ENCODE results near the gene RALB.
A peak's percentile ranks its signal among the peaks of the same experiment; 100 is the strongest.

DNA sequence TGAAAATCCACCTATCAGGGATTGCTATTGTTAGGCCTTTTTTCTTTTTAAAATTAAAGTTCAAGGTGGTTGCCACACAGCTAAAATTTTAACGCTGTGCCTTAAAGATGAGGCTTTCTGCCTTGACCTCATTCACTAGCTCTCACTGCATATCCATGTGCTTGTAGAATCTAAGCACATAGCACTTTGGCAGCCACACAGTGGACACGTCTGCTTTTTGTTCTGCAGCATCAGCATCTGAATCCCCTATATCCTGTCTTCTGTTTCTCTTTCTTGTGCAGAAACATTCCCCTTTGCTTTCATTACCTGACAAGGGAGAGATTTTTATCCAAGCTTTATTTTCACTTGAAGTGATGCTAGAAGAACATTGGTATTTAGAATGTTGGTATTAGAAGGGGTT lies 38.1 kb downstream of the RALB start:
- TF ChIP-seq ZNF114 (CRISPR knock-in tag; IDR thresholded peaks at IDR 0.05) (no peak), CREB1 (CRISPR knock-in tag; IDR thresholded peaks at IDR 0.05; ENCODE audit: low read depth) (no peak), JUNB (IDR thresholded peaks at IDR 0.05; ENCODE audit: unreplicated experiment) (no peak), EZH2 (IDR thresholded peaks at IDR 0.05; ENCODE audit: low read depth, unreplicated experiment) (no peak), NANOG (IDR thresholded peaks at IDR 0.05; ENCODE audit: borderline replicate concordance) (peak; percentile 28; the same call in 1 of the 2 replicates), POLR2AphosphoS5 (IDR thresholded peaks at IDR 0.05; ENCODE audit: low read depth) (no peak), ZNF331 (CRISPR knock-in tag; IDR thresholded peaks at IDR 0.05; ENCODE audit: low read depth) (no peak)
- TF ChIP-seq, protein P1, sequence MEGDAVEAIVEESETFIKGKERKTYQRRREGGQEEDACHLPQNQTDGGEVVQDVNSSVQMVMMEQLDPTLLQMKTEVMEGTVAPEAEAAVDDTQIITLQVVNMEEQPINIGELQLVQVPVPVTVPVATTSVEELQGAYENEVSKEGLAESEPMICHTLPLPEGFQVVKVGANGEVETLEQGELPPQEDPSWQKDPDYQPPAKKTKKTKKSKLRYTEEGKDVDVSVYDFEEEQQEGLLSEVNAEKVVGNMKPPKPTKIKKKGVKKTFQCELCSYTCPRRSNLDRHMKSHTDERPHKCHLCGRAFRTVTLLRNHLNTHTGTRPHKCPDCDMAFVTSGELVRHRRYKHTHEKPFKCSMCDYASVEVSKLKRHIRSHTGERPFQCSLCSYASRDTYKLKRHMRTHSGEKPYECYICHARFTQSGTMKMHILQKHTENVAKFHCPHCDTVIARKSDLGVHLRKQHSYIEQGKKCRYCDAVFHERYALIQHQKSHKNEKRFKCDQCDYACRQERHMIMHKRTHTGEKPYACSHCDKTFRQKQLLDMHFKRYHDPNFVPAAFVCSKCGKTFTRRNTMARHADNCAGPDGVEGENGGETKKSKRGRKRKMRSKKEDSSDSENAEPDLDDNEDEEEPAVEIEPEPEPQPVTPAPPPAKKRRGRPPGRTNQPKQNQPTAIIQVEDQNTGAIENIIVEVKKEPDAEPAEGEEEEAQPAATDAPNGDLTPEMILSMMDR (conservative IDR thresholded peaks at IDR 0.05; ENCODE audit: low read depth in 2 of 2), result no peak
- TF ChIP-seq, protein P2, sequence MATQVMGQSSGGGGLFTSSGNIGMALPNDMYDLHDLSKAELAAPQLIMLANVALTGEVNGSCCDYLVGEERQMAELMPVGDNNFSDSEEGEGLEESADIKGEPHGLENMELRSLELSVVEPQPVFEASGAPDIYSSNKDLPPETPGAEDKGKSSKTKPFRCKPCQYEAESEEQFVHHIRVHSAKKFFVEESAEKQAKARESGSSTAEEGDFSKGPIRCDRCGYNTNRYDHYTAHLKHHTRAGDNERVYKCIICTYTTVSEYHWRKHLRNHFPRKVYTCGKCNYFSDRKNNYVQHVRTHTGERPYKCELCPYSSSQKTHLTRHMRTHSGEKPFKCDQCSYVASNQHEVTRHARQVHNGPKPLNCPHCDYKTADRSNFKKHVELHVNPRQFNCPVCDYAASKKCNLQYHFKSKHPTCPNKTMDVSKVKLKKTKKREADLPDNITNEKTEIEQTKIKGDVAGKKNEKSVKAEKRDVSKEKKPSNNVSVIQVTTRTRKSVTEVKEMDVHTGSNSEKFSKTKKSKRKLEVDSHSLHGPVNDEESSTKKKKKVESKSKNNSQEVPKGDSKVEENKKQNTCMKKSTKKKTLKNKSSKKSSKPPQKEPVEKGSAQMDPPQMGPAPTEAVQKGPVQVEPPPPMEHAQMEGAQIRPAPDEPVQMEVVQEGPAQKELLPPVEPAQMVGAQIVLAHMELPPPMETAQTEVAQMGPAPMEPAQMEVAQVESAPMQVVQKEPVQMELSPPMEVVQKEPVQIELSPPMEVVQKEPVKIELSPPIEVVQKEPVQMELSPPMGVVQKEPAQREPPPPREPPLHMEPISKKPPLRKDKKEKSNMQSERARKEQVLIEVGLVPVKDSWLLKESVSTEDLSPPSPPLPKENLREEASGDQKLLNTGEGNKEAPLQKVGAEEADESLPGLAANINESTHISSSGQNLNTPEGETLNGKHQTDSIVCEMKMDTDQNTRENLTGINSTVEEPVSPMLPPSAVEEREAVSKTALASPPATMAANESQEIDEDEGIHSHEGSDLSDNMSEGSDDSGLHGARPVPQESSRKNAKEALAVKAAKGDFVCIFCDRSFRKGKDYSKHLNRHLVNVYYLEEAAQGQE (IDR thresholded peaks at IDR 0.05; ENCODE audit: unreplicated experiment), result no peak
- TF ChIP-seq, protein P3, sequence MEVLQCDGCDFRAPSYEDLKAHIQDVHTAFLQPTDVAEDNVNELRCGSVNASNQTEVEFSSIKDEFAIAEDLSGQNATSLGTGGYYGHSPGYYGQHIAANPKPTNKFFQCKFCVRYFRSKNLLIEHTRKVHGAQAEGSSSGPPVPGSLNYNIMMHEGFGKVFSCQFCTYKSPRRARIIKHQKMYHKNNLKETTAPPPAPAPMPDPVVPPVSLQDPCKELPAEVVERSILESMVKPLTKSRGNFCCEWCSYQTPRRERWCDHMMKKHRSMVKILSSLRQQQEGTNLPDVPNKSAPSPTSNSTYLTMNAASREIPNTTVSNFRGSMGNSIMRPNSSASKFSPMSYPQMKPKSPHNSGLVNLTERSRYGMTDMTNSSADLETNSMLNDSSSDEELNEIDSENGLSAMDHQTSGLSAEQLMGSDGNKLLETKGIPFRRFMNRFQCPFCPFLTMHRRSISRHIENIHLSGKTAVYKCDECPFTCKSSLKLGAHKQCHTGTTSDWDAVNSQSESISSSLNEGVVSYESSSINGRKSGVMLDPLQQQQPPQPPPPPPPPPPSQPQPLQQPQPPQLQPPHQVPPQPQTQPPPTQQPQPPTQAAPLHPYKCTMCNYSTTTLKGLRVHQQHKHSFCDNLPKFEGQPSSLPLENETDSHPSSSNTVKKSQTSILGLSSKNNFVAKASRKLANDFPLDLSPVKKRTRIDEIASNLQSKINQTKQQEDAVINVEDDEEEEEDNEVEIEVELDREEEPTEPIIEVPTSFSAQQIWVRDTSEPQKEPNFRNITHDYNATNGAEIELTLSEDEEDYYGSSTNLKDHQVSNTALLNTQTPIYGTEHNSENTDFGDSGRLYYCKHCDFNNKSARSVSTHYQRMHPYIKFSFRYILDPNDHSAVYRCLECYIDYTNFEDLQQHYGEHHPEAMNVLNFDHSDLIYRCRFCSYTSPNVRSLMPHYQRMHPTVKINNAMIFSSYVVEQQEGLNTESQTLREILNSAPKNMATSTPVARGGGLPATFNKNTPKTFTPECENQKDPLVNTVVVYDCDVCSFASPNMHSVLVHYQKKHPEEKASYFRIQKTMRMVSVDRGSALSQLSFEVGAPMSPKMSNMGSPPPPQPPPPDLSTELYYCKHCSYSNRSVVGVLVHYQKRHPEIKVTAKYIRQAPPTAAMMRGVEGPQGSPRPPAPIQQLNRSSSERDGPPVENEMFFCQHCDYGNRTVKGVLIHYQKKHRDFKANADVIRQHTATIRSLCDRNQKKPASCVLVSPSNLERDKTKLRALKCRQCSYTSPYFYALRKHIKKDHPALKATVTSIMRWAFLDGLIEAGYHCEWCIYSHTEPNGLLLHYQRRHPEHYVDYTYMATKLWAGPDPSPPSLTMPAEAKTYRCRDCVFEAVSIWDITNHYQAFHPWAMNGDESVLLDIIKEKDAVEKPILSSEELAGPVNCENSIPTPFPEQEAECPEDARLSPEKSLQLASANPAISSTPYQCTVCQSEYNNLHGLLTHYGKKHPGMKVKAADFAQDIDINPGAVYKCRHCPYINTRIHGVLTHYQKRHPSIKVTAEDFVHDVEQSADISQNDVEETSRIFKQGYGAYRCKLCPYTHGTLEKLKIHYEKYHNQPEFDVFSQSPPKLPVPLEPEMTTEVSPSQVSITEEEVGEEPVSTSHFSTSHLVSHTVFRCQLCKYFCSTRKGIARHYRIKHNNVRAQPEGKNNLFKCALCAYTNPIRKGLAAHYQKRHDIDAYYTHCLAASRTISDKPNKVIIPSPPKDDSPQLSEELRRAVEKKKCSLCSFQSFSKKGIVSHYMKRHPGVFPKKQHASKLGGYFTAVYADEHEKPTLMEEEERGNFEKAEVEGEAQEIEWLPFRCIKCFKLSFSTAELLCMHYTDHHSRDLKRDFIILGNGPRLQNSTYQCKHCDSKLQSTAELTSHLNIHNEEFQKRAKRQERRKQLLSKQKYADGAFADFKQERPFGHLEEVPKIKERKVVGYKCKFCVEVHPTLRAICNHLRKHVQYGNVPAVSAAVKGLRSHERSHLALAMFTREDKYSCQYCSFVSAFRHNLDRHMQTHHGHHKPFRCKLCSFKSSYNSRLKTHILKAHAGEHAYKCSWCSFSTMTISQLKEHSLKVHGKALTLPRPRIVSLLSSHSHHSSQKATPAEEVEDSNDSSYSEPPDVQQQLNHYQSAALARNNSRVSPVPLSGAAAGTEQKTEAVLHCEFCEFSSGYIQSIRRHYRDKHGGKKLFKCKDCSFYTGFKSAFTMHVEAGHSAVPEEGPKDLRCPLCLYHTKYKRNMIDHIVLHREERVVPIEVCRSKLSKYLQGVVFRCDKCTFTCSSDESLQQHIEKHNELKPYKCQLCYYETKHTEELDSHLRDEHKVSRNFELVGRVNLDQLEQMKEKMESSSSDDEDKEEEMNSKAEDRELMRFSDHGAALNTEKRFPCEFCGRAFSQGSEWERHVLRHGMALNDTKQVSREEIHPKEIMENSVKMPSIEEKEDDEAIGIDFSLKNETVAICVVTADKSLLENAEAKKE (CRISPR knock-in tag; IDR thresholded peaks at IDR 0.05), result no peak

Data from GM23338 (cell line).